GM10266 (cell line): Measurements from ENCODE around the gene SIDT2.

ENCODE experiments used
- DNase-seq: peaks from one replicate; pipeline ENCODE4 v3.0.0; 2012; ENCODE audit errors: extremely low spot score
- TF ChIP-seq, protein P1 (sequence below): IDR thresholded peaks from 2 replicates; pipeline ENCODE4 v1.5.1; 2012; ENCODE audit warnings: mild to moderate bottlenecking, low read depth; ENCODE audit not compliant: control insufficient read depth, insufficient read depth; ENCODE audit errors: missing control alignments

Gene SIDT2

DNA sequence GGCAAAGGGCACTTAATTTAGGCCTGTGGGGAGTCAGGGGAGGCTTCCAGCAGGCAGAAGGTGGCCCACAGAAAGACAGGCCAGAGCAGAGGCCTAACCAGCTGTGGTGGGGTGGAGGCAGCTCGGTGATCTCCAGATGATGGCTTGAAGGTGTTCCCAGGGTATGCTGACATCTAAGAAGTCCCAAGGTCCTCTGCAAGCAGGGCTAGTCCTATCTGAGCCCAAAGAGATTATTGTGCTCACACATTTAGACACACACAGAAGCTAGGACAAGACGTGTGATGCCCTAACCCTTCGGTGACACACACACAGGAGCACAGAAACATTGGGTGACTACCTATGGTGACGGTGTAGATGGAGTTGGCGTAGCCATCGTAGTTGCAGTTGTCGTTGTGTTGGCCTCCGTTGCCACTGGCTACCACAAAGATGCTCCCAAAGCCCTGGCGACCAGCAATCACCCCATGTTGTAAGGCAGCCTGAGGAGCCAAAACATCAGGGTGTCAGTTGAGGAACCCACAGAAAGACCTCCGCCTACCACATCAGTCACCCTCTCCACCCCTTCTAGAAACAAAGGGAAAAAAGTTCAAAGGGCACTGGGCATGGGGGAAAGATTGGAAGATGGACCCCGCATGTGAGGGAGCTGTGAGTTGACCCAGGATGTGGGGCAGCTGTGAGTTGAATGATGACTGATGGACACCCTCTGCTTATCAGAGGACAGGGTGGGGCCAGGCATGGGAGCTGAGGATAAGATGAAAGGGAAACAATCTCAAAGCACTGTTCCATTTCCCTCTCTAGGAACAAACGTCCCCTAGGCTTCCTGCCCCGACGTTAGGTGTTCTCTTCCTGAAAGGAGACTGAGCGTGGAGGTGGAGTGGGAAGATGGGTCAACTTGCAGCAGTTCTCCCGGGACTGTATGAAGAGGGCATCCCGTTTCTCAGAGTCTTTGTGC, 45.5 kb downstream of the SIDT2 start:
- DNase-seq, result no peak
- TF ChIP-seq, protein P1, sequence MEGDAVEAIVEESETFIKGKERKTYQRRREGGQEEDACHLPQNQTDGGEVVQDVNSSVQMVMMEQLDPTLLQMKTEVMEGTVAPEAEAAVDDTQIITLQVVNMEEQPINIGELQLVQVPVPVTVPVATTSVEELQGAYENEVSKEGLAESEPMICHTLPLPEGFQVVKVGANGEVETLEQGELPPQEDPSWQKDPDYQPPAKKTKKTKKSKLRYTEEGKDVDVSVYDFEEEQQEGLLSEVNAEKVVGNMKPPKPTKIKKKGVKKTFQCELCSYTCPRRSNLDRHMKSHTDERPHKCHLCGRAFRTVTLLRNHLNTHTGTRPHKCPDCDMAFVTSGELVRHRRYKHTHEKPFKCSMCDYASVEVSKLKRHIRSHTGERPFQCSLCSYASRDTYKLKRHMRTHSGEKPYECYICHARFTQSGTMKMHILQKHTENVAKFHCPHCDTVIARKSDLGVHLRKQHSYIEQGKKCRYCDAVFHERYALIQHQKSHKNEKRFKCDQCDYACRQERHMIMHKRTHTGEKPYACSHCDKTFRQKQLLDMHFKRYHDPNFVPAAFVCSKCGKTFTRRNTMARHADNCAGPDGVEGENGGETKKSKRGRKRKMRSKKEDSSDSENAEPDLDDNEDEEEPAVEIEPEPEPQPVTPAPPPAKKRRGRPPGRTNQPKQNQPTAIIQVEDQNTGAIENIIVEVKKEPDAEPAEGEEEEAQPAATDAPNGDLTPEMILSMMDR, result no peak

DNA sequence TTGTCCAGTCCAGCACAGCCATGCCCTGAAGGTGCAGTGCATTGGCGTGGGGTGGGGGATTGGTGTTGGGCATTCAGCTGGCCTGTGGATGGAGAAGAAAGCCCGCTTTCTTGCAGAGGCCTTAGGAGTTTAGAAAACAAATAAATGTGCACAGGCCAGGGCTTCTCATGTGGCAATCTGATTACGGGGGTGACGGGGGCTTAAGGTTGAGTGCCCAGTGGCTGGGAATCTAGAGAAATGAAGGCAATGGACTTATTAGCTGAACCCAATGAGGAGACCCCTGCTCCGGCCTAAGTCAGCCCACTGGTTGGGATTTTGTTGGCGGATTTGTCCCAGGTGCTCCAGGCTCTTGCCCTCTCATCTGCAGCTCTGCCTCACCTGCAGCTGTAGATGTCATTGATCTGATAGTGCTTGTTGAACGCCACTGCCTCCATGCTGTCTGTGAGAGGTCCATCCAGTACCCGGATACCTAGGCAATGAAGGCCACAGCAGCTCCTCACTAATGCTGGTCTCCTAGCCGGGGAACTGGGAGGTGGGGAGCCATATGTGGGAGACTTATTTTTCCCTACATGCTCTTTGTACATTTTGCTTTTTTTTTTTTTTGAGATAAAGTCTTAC, 47.1 kb downstream of the SIDT2 start:
- TF ChIP-seq, protein P1, result no peak

DNA sequence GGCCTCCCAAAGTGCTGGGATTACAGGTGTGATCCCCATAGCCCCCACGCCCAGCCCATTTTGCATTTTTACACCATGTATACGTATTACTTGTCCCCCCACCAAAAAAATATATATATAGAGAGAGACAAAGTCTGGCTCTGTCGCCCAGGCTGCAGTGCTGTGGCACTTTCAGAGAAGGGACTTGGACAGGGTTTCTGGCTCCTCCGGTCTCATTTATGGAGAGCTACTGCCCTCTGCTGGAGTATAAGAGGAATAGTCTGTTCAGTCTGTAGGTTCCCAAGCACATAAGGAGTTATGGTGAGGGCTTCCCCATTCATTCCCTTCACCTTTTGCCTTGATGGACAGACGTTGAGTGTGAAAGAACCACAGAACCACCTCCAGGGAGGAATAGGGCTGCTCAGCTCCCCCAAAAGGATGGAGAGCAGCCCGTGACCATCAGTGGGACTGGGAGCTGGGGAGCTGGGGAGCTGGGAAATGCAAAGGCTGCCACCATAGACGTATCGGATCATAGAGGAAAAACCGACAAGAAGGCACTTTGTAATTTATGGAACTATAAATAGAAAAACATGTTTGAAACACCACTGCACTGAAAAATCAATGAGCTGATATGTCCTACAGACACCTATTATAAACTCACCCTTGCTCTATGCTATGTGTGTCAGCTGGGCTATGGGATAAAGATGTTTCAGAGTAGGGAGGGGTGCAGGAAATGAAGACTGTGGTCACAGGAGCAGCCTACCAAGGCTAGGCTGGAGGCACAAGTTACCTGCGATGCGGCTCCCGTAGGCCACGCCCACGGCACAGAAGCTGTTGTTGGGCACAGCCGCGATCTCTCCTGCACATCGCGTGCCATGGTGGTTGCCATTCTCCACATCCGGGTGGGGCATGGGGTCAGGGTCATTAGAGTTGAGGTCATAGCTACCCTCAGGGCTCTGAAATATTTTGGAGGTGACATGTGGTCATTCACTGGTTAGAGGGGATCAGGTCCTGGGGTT, 48.1 kb downstream of the SIDT2 start:
- DNase-seq, result peak; percentile 80
- TF ChIP-seq, protein P1, result peak; percentile 84

More for the DNA sequence above, 47.1 kb downstream of the SIDT2 start:
- DNase-seq, result no peak

DNA sequence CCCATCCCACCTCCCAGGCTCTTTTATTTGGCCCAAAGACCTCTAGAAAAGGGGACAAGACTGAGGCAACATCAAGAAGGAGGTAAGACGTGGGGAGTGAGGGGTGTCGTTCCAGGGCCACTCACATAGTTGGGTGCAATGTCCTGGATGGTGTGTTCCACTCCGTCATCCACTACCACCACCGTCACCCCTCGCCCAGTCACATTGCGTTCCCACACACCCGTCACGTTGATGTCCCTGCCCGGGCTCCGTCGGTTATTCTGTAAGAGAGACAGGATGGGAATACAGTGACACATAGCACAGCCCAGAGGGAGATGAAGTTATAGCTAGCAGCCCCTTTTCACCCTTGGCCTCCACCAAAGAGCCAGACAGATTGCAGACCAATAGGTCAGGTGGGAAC, 49.5 kb downstream of the SIDT2 start:
- no peak for DNase-seq
- TF ChIP-seq, protein P1, result no peak

DNA sequence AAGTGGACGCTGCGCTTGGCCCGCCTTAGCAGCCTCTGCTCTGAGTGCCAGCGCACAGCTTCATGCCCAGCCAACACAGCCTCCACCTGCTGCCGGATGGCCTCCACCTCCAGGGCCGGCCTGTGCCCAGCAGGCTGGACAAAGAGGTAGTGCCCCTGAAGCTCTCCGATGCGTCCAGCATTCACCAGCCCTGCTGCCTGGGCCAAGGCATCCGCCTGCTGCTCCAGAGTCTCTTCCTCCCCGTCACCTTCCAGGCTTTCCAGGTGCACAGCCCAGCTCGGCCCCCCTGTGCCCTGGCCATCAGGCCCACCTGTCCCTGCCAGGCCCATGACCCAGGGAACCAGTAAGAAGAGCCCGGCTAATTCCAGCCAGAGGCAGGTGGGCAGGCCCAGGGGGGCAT, 50.9 kb downstream of the SIDT2 start:
- no peak for DNase-seq
- TF ChIP-seq, protein P1, result no peak

DNA sequence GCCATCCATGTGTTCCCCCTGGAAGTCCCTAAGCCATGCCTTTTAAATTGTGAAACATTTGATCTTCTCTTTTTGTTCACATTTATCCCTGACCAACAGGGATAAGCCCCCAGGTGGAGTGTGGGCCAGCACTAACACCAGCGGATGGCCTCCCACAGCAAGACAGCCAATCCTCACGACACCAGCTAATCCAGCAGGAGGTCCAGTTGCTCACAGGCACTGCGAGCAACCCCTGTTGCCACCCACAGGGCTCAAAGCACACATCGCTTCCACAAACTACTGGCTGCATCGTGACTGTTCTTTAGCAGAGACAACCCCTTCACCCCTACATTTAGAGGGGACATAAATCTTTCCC, 51.4 kb downstream of the SIDT2 start:
- TF ChIP-seq, protein P1, result no peak
- DNase-seq, result no peak
